ENCODE results near the gene GALNS.

Gene GALNS

DNA sequence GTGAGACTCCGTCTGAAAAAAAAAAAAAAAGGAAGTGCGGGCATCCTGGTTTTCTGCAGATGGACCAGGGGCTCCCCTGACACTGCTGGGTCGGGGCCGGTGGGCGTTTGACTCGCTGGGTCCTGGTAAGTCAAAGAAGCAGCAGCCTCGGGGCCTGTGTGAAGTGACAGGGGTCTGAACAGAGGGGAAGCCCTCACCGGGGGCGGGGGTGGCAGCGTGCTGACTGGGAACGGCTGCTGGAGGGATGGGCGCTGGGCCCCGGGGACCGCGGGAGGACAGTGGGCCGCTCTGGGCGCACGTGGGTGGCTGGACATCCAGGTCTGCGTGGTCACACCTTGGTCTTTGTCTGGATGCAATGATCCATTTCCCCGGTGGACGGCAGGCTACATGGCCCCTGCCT lies 8.2 kb downstream of the GALNS start:
- no peaks in the 10 kb centered on the region for H3K9me3 ChIP-seq (ENCODE audit: low read length)

DNA sequence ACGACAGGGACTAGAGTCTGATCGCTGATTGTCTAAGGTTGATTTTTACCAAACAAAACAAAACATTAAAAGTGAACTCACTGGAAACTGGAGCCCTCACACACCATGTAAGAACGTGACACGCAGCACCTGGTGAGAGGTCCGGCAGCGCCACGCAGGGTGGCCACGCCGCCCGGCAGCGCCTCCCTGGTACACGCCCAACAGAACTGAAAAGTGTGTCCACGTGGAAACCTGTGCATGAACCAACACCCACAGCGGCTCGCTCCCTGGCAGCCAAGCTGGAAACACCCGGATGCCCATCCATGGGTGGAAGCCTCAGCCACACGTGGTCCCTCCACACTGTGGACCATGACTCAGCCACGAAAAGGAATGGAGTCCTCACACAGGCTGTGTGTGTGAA lies 9.1 kb downstream of the GALNS start:
- Histone ChIP-seq H3K9ac (ENCODE audit: low read length) (no peak overlapping the region), H3K36me3 (ENCODE audit: insufficient read depth, low read length) (no peaks in the 10 kb centered on the region), H3K27ac (ENCODE audit: low read depth, low read length) (no peak overlapping the region)

More for the DNA sequence above, 8.2 kb downstream of the GALNS start:
- Histone ChIP-seq H3K27ac (ENCODE audit: low read depth, low read length) (no peak overlapping the region), H3K9ac (ENCODE audit: low read length) (no peak overlapping the region), H3K4me3 (ENCODE audit: low read depth in 1 of 2, low read length in 2 of 2) (no peak overlapping the region), H3K36me3 (ENCODE audit: insufficient read depth, low read length) (no peaks in the 10 kb centered on the region), H3K27me3 (ENCODE audit: control insufficient read depth in 1 of 2, insufficient read depth in 2 of 2, low read length in 2 of 2) (no peaks in the 10 kb centered on the region), H3K4me1 (ENCODE audit: insufficient read depth, low read length) (no peaks in the 10 kb centered on the region)

DNA sequence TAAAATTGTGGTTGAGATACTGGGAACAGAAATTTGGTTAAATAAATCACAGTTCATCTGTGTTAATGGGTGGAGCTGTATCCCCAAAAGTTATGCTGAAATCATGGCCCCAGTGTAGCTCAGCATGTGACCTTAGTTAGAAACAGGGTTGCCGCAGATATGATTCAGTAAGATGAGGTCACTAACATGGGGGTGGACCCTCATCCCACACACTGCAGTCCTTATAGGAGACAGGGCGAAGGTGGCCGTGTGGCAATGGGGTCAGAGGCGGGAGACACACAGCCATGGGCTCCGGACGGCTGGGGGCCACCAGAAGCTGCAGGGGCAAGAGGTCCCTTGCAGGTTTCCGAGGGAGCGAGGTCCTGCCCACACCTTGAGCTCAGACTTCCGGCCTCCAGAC lies 10.7 kb downstream of the GALNS start:
- Histone ChIP-seq H3K9ac (ENCODE audit: low read length) (no peak overlapping the region), H3K36me3 (ENCODE audit: insufficient read depth, low read length) (no peaks in the 10 kb centered on the region), H3K27me3 (ENCODE audit: control insufficient read depth in 1 of 2, insufficient read depth in 2 of 2, low read length in 2 of 2) (no peaks in the 10 kb centered on the region), H3K4me3 (ENCODE audit: low read depth in 1 of 2, low read length in 2 of 2) (no peak overlapping the region), H3K9me3 (ENCODE audit: low read length) (no peaks in the 10 kb centered on the region), H3K27ac (ENCODE audit: low read depth, low read length) (no peak overlapping the region), H3K4me1 (ENCODE audit: insufficient read depth, low read length) (no peaks in the 10 kb centered on the region)

More for the DNA sequence above, 9.1 kb downstream of the GALNS start:
- Histone ChIP-seq H3K27me3 (ENCODE audit: control insufficient read depth in 1 of 2, insufficient read depth in 2 of 2, low read length in 2 of 2) (no peaks in the 10 kb centered on the region), H3K4me3 (ENCODE audit: low read depth in 1 of 2, low read length in 2 of 2) (no peak overlapping the region), H3K9me3 (ENCODE audit: low read length) (no peaks in the 10 kb centered on the region), H3K4me1 (ENCODE audit: insufficient read depth, low read length) (no peaks in the 10 kb centered on the region)

DNA sequence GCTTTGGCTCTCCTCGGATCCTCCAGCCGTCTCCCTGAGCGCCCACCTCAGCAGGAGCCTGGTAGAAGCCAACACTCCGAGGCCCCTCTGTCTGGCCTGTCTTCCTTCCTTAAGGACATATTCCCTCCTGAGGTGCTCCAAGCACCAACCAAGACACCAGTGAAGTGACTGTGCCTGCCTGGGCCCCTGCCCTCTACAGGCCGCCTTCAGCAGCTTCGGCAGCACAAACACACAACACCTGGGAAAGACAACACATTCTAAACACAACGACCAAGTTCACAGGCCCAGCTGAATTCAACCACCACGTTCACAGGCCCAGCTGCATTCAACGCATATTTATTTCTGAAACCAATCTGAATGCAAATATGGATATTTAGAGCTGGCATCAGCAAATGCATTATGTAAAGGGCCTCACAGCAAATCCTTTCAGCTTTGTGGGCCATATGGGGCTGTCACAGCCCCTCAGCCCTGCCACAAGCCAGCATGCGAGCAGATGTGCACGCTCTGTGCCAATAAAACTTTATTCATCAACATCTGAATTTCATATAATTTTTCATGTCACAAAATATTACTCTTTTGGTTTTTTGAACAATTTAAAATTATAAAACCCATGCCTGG lies 12.2 kb downstream of the GALNS start:
- H3K27ac ChIP-seq (ENCODE audit: low read depth, low read length), result no peak overlapping the region
- H3K4me3 ChIP-seq (ENCODE audit: low read depth in 1 of 2, low read length in 2 of 2), result no peak overlapping the region
- no peak overlapping the region for H3K9ac ChIP-seq (ENCODE audit: low read length)
- peaks cover 13% of the 10 kb centered on the region for H3K36me3 ChIP-seq (ENCODE audit: insufficient read depth, low read length)
- no peaks in the 10 kb centered on the region for H3K9me3 ChIP-seq (ENCODE audit: low read length)
- H3K4me1 ChIP-seq (ENCODE audit: insufficient read depth, low read length), result no peaks in the 10 kb centered on the region
- no peaks in the 10 kb centered on the region for H3K27me3 ChIP-seq (ENCODE audit: control insufficient read depth in 1 of 2, insufficient read depth in 2 of 2, low read length in 2 of 2)

DNA sequence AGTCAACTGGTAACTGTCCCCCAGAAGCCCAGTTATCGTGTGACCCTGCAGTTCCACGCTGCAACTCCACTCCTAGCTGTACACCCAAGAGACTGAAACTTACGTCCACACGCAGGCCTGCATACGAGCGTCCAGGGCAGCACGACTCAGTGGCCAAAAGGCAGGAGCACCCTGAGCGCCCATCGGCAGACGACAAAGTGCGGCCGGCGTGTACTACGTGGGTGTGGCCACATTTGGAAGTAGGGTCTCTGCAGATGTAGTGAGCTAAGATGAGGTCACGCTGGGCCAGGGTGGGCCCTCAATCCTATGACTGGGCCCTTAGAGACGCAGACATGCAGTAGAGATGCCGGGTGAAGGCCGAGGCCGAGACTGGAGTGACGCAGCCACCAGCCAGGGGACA lies 13.5 kb downstream of the GALNS start:
- Histone ChIP-seq H3K4me3 (ENCODE audit: low read depth in 1 of 2, low read length in 2 of 2) (no peak overlapping the region), H3K36me3 (ENCODE audit: insufficient read depth, low read length) (peaks cover 20% of the 10 kb centered on the region), H3K27ac (ENCODE audit: low read depth, low read length) (no peak overlapping the region), H3K27me3 (ENCODE audit: control insufficient read depth in 1 of 2, insufficient read depth in 2 of 2, low read length in 2 of 2) (no peaks in the 10 kb centered on the region), H3K9ac (ENCODE audit: low read length) (no peak overlapping the region), H3K4me1 (ENCODE audit: insufficient read depth, low read length) (no peaks in the 10 kb centered on the region), H3K9me3 (ENCODE audit: low read length) (no peaks in the 10 kb centered on the region)

DNA sequence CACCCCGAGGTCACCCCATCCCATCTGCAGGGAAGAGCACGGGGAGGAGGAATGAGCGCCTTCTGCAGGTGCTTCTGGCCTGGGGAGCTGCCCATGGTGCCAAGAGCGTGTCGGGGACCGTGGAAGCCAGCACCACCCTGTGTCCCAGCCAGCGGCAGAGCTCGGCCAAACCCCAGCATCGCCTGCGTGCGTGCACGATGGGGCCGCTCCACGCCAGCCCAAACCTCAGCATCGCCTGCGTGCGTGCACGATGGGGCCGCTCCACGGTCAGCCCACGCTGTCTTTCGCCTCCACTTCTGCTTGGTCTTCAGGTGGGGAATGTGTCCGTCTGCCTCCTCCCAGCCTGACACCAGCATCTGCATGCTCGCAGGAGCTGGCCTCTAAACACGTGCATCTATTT lies 13.9 kb downstream of the GALNS start:
- Histone ChIP-seq H3K9me3 (ENCODE audit: low read length) (no peaks in the 10 kb centered on the region), H3K4me3 (ENCODE audit: low read depth in 1 of 2, low read length in 2 of 2) (no peak overlapping the region), H3K36me3 (ENCODE audit: insufficient read depth, low read length) (peaks cover 20% of the 10 kb centered on the region), H3K27me3 (ENCODE audit: control insufficient read depth in 1 of 2, insufficient read depth in 2 of 2, low read length in 2 of 2) (no peaks in the 10 kb centered on the region), H3K4me1 (ENCODE audit: insufficient read depth, low read length) (no peaks in the 10 kb centered on the region), H3K9ac (ENCODE audit: low read length) (no peak overlapping the region), H3K27ac (ENCODE audit: low read depth, low read length) (no peak overlapping the region)

DNA sequence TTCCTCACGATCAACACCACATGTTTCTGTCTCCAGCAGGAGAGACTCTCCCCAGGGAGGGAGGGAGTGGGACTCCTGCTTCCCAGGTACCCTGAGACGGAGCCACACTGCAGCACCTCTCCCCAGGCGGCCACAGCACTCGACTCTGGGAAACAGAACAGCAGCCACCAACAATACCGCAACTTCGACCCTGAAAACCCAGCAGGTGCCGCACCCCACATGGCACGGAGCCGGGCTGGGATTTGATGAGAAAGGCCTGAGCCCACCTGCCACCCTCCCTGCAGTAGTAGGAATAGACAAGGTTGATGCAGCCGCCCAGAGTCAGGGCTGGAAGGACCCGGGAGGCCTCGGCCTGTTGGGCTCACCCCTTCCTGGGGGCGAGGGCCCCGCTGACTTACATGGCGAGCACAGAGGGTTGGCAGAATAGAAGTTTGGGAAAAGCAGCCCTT lies 14.4 kb downstream of the GALNS start:
- no peaks in the 10 kb centered on the region for H3K4me1 ChIP-seq (ENCODE audit: insufficient read depth, low read length)
- no peak overlapping the region for H3K4me3 ChIP-seq (ENCODE audit: low read depth in 1 of 2, low read length in 2 of 2)
- H3K36me3 ChIP-seq (ENCODE audit: insufficient read depth, low read length), result peaks cover 20% of the 10 kb centered on the region
- no peak overlapping the region for H3K9ac ChIP-seq (ENCODE audit: low read length)
- H3K27me3 ChIP-seq (ENCODE audit: control insufficient read depth in 1 of 2, insufficient read depth in 2 of 2, low read length in 2 of 2), result no peaks in the 10 kb centered on the region
- no peak overlapping the region for H3K27ac ChIP-seq (ENCODE audit: low read depth, low read length)
- no peaks in the 10 kb centered on the region for H3K9me3 ChIP-seq (ENCODE audit: low read length)

DNA sequence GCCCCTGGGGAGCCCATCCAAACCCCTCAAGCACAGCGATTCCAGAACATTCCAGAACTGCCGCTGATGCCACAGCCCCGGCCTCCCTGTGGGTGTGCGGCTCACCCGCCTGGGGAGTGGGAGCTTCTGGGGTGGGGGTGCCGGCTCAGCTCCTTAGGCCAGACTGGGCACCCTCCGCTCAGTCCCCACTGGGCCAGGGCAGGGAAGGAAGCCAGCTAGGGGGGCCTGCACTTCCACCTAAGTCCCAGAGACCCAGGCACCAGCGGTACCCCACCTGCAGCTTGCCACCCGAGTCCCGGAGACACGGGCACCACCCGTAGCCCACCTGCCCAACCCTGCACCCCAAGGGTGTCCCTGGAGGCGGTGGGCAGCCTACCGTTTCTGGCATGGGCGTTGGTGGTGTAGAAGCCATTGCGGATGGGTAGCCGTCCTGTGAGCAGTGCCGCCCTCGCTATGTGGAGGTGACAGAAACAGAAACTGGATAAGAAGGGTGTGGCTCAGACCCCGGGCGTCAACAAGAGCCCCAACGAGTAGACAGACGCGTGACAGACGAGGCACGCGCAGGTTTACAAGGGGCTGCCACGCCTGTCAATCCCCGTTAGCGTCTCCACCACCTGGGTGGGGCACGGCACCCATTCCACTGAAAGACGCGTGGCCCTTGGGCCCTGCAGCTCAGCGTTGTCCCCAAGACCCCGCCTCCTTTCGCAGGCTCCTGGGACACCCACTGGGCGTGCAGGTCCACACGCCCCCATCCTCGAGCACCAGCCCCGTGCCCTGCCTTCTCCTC lies 15.0 kb downstream of the GALNS start:
- Histone ChIP-seq H3K9ac (ENCODE audit: low read length) (no peak overlapping the region), H3K9me3 (ENCODE audit: low read length) (no peaks in the 10 kb centered on the region), H3K36me3 (ENCODE audit: insufficient read depth, low read length) (peaks cover 20% of the 10 kb centered on the region), H3K4me1 (ENCODE audit: insufficient read depth, low read length) (no peaks in the 10 kb centered on the region), H3K27me3 (ENCODE audit: control insufficient read depth in 1 of 2, insufficient read depth in 2 of 2, low read length in 2 of 2) (no peaks in the 10 kb centered on the region), H3K27ac (ENCODE audit: low read depth, low read length) (no peak overlapping the region), H3K4me3 (ENCODE audit: low read depth in 1 of 2, low read length in 2 of 2) (no peak overlapping the region)

DNA sequence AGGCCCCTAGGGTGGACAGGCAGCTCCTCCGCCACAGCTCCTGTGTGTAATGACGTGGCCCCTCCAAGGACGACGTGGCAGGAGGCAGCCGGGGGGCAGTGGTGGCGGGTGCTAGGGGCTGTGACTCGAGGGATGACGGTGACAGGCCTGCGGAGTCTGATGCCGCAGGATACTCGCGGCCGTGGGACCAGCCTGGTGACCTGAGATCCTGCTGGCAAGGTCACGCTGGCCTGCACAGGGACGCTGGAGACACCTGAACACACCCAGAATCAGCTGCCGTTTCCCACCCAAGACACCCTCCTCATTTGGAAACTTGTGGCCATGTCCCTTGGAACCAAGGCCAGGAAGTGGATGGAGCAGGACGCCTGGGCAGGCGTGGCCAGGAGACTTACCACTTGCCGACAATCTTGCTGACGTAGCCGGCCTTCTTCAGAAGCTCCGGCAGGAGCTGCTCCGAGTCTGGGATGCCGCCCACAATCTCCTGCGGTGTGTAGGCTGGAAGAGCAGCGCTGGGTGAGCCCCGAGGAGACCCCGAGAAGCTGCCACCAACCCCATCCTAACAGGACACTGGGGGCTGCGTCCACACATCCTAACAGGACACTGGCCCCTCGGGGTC lies 16.0 kb downstream of the GALNS start:
- Histone ChIP-seq H3K4me1 (ENCODE audit: insufficient read depth, low read length) (no peaks in the 10 kb centered on the region), H3K4me3 (ENCODE audit: low read depth in 1 of 2, low read length in 2 of 2) (no peak overlapping the region), H3K27ac (ENCODE audit: low read depth, low read length) (no peak overlapping the region), H3K27me3 (ENCODE audit: control insufficient read depth in 1 of 2, insufficient read depth in 2 of 2, low read length in 2 of 2) (no peaks in the 10 kb centered on the region), H3K9me3 (ENCODE audit: low read length) (no peaks in the 10 kb centered on the region), H3K36me3 (ENCODE audit: insufficient read depth, low read length) (peaks cover 20% of the 10 kb centered on the region), H3K9ac (ENCODE audit: low read length) (no peak overlapping the region)

DNA sequence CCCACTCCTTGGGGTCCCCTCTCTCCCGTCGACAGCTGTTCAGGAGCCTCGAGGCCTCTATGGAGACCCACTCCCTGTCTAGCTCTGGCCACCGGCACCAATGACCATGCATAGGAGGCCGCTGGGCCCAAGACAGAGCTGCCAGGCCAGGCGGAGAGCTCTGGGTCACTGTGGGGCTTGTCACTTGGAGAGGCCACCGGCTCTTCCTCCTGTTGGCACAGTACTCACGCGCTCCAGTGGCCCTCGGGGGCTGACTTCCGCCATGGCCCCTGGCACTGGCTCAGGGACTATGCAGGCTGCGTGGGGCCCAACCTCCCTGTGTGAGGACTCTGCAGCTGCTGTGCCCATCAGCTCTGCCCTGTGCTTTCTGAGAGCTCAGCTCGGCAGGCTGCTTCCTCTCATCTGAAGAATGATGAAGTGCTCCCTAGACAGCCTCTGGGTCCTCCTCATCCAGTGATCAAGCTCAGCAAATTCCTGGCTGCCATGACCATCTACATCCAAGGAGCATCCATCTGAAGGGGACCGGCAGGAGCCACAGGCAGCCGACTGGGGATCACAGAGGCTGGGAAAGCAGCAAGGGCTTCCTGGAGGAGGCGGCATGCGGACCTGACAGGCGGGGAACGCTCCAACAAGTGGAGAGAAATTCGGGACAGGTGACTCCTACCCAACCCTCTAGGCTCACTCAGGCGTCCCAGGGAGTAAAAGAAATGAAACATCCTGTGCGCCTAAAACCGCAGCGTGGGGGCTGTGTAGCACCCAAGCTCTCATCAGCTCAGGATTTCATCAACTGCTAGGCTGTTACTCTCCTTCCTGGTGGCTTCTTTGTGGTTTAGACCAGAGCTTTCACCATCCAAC lies 16.8 kb downstream of the GALNS start:
- Histone ChIP-seq H3K27me3 (ENCODE audit: control insufficient read depth in 1 of 2, insufficient read depth in 2 of 2, low read length in 2 of 2) (no peaks in the 10 kb centered on the region), H3K9ac (ENCODE audit: low read length) (no peak overlapping the region), H3K9me3 (ENCODE audit: low read length) (no peaks in the 10 kb centered on the region), H3K4me1 (ENCODE audit: insufficient read depth, low read length) (no peaks in the 10 kb centered on the region), H3K36me3 (ENCODE audit: insufficient read depth, low read length) (peaks cover 20% of the 10 kb centered on the region), H3K27ac (ENCODE audit: low read depth, low read length) (no peak overlapping the region), H3K4me3 (ENCODE audit: low read depth in 1 of 2, low read length in 2 of 2) (no peak overlapping the region)

DNA sequence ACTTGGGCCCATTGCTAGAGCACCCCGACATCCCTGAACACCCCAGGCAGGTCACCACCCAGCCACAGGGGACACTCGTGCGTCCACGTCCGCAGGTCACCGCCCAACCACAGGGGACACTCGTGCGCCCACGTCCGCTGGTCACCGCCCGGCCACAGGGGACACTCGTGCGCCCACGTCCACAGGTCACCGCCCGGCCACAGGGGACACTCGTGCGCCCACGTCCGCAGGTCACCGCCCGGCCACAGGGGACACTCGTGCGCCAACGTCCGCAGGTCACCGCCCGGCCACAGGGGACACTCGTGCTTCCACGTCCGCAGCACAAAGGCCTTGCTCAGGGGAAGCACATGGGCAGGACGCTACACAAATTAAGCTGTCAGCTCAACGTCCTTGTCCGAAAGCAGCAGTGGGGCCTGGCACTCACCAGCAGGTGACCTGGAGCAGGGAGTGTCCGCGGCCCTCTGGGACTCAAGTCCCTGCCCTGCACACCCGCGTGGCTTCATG lies 17.7 kb downstream of the GALNS start:
- Histone ChIP-seq H3K9ac (ENCODE audit: low read length) (no peak overlapping the region), H3K4me3 (ENCODE audit: low read depth in 1 of 2, low read length in 2 of 2) (no peak overlapping the region), H3K9me3 (ENCODE audit: low read length) (no peaks in the 10 kb centered on the region), H3K4me1 (ENCODE audit: insufficient read depth, low read length) (no peaks in the 10 kb centered on the region), H3K36me3 (ENCODE audit: insufficient read depth, low read length) (peaks cover 20% of the 10 kb centered on the region), H3K27me3 (ENCODE audit: control insufficient read depth in 1 of 2, insufficient read depth in 2 of 2, low read length in 2 of 2) (no peaks in the 10 kb centered on the region), H3K27ac (ENCODE audit: low read depth, low read length) (no peak overlapping the region)

Data from muscle layer of colon (tissue), 2 donors.